ENCODE data around the gene TRPM4.

- no peak for TF ChIP-seq SPI1 (IDR thresholded peaks at IDR 0.05; ENCODE audit: low read depth, low read length)
- no peak for TF ChIP-seq POLR2AphosphoS5 (IDR thresholded peaks at IDR 0.05; ENCODE audit: low read depth, low read length)
- TF ChIP-seq POLR2A (IDR thresholded peaks at IDR 0.05; ENCODE audit: low read depth, low read length) = no peak
- TF ChIP-seq PAX5 (IDR thresholded peaks at IDR 0.05; ENCODE audit: insufficient read depth, low read length, severe bottlenecking) = no peak
- TF ChIP-seq TAF1 (IDR thresholded peaks at IDR 0.05; ENCODE audit: low read depth, low read length) = no peak
- TF ChIP-seq POU2F2 (IDR thresholded peaks at IDR 0.05; ENCODE audit: low read depth, low read length) = no peak
Observed at GRCh38 chr19:49148044-49148682, 9.4 kb upstream of the TRPM4 start.

All from GM12891 (cell line).